ENCODE measurements around the gene COL21A1. TPM values are rescaled to one million over a fixed set of nuclear protein-coding genes. Genes with fewer than 3 reads are reported as not detected.

The COL21A1 gene
- total RNA-seq, 1 experiment from 2014 or later = 1.8 TPM

GRCh38 chr6:56168596-56168995, 78.8 kb downstream of the COL21A1 start:
- TF ChIP-seq, protein P1, sequence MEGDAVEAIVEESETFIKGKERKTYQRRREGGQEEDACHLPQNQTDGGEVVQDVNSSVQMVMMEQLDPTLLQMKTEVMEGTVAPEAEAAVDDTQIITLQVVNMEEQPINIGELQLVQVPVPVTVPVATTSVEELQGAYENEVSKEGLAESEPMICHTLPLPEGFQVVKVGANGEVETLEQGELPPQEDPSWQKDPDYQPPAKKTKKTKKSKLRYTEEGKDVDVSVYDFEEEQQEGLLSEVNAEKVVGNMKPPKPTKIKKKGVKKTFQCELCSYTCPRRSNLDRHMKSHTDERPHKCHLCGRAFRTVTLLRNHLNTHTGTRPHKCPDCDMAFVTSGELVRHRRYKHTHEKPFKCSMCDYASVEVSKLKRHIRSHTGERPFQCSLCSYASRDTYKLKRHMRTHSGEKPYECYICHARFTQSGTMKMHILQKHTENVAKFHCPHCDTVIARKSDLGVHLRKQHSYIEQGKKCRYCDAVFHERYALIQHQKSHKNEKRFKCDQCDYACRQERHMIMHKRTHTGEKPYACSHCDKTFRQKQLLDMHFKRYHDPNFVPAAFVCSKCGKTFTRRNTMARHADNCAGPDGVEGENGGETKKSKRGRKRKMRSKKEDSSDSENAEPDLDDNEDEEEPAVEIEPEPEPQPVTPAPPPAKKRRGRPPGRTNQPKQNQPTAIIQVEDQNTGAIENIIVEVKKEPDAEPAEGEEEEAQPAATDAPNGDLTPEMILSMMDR (conservative IDR thresholded peaks at IDR 0.05) = no peak

More at GRCh38 chr6:56168596-56168995, 78.8 kb downstream of the COL21A1 start:
- no peak for DNase-seq
- no peak overlapping the region for H4K8ac ChIP-seq (replicated peaks; ENCODE audit: insufficient read length, low read depth, low read length)
- no peak overlapping the region for H2BK15ac ChIP-seq (ENCODE audit: low read depth, low read length)
- H3K56ac ChIP-seq (ENCODE audit: insufficient read length, low read depth, low read length) = no peak overlapping the region
- no peak overlapping the region for H3K27ac ChIP-seq (ENCODE audit: insufficient read length, low read depth, low read length)
- H3K23me2 ChIP-seq (ENCODE audit: insufficient read length, low read depth, low read length, poor library complexity, severe bottlenecking) = no peaks in the 10 kb centered on the region
- H3K36me3 Mint-ChIP-seq (ENCODE audit: insufficient read depth in 1 of 3, low read depth in 3 of 3) = peaks cover 3 to 10% (median 9%) of the 10 kb centered on the region in 3 experiments
- H3K4me1 Mint-ChIP-seq = no peaks in the 10 kb centered on the region
- no peaks in the 10 kb centered on the region for H3K27me3 Mint-ChIP-seq (ENCODE audit: low read depth)
- no peaks in the 10 kb centered on the region for H3K79me2 ChIP-seq (ENCODE audit: insufficient read depth, low read length)
- no peak overlapping the region for H4K5ac ChIP-seq (ENCODE audit: insufficient read length, low read depth, low read length)
- no peak overlapping the region for H2AK5ac ChIP-seq (ENCODE audit: insufficient read length, low read length)
- peaks cover 19 to 22% of the 10 kb centered on the region in 2 experiments for H3K9me3 Mint-ChIP-seq
- no peak overlapping the region for H3K4me3 Mint-ChIP-seq
- no peak overlapping the region for H3K9ac ChIP-seq (ENCODE audit: extremely low read depth, insufficient read length, low read length)
- no peaks in the 10 kb centered on the region for H3K27me3 ChIP-seq (ENCODE audit: insufficient read depth, low read length)
- H4K91ac ChIP-seq (ENCODE audit: insufficient read length, low read depth, low read length) = no peak overlapping the region
- no peak overlapping the region for H2BK12ac ChIP-seq (ENCODE audit: insufficient read length, low read depth, low read length)
- H2BK20ac ChIP-seq (ENCODE audit: low read depth, low read length, poor library complexity, severe bottlenecking) = no peak overlapping the region
- H3K23ac ChIP-seq (ENCODE audit: insufficient read length, low read depth, low read length) = no peak overlapping the region
- no peak overlapping the region for H2BK5ac ChIP-seq (ENCODE audit: insufficient read length, low read length)
- no peak overlapping the region for H2BK120ac ChIP-seq (ENCODE audit: low read depth, low read length, poor library complexity, severe bottlenecking)
- H3T11ph ChIP-seq (ENCODE audit: low read length) = no peak overlapping the region
- no peak overlapping the region for H3K4ac ChIP-seq (ENCODE audit: low read depth, low read length)
- WGBS (ENCODE audit: extremely low coverage, insufficient read length, low lambda C conversion rate) = no CpG with 5 or more reads among the region's 1 CpG
- no peaks in the 10 kb centered on the region for H3K4me1 ChIP-seq (ENCODE audit: insufficient read depth, low read length)
- H3K14ac ChIP-seq (ENCODE audit: insufficient read depth, low read length) = no peak overlapping the region
- H3K27ac Mint-ChIP-seq = no peak overlapping the region
- no peak overlapping the region for H2AFZ ChIP-seq (ENCODE audit: low read length)
- no peaks in the 10 kb centered on the region for H4K20me1 ChIP-seq (ENCODE audit: control insufficient read depth, insufficient read depth, insufficient read length)
- no peaks in the 10 kb centered on the region for H3K79me1 ChIP-seq (ENCODE audit: insufficient read depth, low read depth, low read length, poor library complexity, severe bottlenecking)
- H3K9me3 ChIP-seq (ENCODE audit: control insufficient read depth, low read depth, low read length) = no peaks in the 10 kb centered on the region
- no peak overlapping the region for H3K4me2 ChIP-seq (ENCODE audit: insufficient read depth, insufficient read length, low read length)
- H3K18ac ChIP-seq (ENCODE audit: insufficient read length, low read depth, low read length) = no peak overlapping the region
